Embryonic facial prominence (tissue), 1 donor: ENCODE results near the gene RALGDS.

Source experiments
- DNase-seq: peaks from one replicate; pipeline ENCODE4 v3.0.0-alpha.2; 2016; ENCODE audit errors: extremely low spot score

The RALGDS gene

DNA sequence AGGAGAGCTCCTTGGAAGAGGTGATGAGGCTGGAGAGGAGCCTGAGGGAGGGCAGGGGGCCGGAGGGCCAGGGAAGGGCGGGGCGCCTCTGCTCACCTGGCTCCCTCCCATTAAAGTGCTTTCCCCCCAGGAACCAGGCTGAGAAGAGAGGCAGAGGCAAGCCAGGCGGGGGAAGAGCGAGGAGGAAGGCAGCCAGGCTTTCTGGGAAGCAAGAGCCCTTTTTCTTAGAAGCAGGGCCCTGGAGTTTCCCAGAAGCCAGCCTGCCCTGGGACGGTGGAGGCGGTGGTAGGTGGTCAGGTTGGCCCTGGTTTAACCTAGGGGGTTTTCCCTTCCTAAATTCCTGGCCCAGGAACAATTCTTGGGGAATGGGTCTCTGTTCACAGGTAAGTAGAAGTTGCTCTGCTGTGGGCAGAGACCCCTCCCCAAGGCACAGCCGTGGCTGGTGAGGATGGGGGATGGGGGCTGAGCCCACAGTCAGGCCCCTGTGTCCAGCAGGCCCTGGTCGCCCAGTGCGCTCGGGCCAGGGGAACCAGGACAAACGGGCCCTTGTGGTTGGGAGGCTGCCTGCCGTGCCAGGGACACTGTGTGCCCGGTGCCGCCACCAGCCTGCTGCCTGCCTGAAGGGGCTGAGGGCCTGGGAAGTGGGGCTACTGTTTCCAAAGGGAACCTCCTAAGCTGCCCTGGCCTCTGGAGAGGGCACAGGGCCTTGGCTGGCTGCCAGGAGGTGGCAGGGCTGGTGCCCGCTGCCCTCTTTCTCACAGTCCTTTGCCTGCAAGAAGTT is 16.6 kb upstream of the RALGDS start:
- DNase-seq: no peak

- DNase-seq: no peak
These were observed 14.2 kb upstream of the RALGDS start for GRCh38 chr9:133135146-133135745.

- no peak for DNase-seq
These were observed 13.5 kb upstream of the RALGDS start for GRCh38 chr9:133134388-133135145.

DNA sequence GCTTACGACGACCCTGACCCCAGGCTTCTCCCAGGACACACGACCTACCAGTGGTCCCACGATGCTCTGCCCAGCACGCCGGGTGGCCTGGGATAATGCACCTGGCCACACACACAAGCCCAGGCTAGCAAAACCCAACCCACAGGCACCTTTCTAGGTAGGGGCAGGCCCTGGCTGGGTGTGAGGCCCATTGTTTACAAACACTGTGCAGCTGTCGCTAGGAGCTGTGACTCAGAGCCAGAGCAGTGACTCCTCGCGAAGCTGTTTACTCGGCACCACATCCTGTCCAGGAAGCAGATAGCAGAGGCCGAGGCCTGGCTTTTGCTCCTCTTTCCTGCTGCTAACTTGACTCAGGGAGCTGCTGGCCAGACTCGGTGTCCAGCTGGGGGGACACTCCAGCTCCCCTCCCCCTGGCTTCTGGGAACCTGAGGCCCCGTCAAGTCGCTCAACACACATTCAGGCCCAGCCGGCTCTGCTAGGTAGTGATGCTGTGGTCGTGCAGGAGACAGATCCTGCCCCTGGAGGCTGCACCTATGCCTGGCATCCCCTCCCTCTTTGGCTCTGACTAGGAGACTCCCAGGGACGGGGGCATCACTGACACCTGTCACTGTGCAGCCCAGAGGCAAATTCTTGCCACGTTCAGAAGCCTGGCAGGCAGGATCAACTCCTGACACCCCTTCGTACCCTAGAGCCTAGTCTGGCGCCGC is 12.8 kb upstream of the RALGDS start:
- no peak for DNase-seq

DNA sequence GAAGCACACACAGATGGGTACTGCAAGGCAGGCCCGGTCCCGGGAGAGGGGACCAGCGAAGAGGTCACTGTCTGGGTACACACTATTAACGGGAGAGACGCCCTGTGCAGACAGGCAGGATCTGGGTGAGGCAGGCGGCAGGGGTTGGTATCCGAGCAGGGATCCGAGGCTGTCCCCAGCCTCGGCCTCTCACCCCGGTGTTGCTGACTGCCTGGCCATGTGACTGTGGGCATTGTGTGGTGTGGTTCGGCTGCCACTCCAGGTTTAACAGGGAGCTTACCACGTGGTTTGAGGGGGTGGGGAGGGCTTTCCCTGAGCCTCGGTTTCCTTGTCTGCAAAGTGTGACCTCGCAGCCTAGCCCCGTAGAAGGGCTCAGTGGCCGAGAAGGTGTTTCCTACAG is 11.1 kb upstream of the RALGDS start:
- no peak for DNase-seq

DNA sequence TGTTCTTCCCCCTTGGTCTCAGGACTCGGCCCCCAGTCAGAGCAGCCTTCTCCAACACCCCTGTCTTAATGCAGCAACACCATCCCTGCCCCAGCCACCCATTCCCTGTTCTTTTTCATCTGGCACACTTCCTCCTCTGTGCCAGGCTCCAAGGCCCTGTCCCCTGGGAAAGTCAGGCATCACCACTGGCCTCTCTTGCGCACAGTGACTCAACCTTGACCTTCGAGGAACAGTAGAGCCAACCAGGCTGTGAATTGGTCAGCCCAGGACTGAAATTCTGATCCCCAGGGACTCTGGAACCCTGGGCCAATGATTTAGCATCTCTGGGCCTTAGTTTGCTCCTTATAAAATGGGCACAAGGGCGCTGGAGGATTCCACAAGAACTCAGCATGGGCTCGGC is 10.5 kb upstream of the RALGDS start:
- DNase-seq: no peak

GRCh38 chr9:133130685-133131244 is 9.7 kb upstream of the RALGDS start:
- no peak for DNase-seq

DNA sequence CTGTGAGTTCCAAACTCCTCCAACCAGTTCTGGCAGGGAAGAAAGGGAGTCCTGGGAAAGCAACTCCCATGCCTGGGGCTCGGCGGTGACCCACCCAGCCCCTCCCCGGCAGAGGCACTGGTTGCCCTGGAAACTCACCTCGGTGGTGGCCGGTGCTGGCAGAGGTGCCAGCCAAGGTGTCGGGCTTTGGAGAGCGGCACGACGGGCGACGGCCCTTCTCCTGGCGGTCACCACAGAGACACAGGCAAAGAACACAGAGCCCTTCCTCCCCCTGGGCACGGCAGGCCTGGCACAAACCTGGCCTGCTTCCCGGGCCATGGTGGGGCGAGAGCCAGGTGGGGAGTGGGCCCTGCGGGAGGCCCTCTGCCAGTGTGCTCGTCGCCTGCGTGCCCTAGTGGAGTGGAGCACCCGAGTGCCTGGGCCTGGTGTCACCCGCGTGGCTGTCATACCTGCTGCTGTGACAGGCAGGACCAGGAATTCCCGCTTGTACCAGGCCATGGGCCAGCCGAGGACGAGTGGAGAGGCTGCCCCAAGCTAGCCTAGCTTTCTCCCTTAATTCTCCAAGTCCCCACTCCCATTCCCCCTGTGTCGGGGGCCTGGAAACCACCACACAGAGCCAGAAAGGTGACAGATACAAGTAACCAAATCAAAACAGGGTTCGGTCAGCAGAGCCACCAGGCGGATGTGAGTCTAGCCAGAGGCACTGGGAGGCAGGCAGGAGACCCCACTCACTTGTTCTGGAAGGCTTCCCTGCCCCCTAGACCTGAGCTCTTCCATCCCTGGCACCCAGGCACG is 8.2 kb upstream of the RALGDS start:
- DNase-seq: no peak

- DNase-seq: no peak
These were observed 7.1 kb upstream of the RALGDS start for GRCh38 chr9:133128152-133128551.

DNA sequence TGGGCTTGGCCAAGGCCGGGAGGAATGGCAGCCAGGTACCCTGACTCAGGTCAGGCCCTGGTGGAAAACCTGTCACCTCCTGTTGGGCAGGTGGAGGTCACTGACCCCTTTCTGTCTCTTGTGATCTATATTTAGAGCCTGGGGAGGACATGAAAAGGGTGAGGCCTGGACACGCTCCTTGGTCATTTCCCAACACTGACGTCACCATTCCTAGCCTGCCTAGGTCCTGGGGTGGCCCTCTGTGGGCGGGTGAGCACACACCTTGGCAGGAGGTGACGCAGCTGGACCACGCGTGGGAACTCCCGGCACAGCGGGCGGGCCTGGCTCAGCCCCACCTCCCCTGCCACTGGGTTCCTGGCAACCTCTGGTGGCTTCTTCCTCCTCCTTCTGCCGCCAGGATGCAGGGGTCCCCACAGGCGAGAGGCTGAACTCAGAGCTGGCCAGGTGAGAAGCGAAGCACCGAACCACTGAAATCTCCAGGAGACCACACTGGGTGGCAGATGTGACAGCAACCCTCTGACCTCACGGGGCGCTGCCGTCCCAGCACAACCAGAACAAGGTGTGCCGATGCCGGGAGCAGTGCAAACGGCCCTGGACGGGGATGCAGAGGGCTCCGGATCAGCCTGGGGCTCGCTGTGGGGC is 6.4 kb upstream of the RALGDS start:
- DNase-seq: no peak

- DNase-seq: no peak
These were observed 5.8 kb upstream of the RALGDS start for GRCh38 chr9:133126697-133127339.

- DNase-seq: no peak
These were observed 5.1 kb upstream of the RALGDS start for GRCh38 chr9:133125941-133126696.

GRCh38 chr9:133124907-133125275 is 3.9 kb upstream of the RALGDS start:
- no peak for DNase-seq

- no peak for DNase-seq
These were observed 3.3 kb upstream of the RALGDS start for GRCh38 chr9:133124123-133124906.

GRCh38 chr9:133122935-133123611 is 2.0 kb upstream of the RALGDS start:
- DNase-seq: no peak

- DNase-seq: no peak
These were observed 1.5 kb upstream of the RALGDS start for GRCh38 chr9:133122605-133122934.

- DNase-seq: no peak
These were observed 993 bp upstream of the RALGDS start for GRCh38 chr9:133121915-133122550.
